ENCODE measurements around the gene SLC5A12.

SLC5A12 gene

DNA sequence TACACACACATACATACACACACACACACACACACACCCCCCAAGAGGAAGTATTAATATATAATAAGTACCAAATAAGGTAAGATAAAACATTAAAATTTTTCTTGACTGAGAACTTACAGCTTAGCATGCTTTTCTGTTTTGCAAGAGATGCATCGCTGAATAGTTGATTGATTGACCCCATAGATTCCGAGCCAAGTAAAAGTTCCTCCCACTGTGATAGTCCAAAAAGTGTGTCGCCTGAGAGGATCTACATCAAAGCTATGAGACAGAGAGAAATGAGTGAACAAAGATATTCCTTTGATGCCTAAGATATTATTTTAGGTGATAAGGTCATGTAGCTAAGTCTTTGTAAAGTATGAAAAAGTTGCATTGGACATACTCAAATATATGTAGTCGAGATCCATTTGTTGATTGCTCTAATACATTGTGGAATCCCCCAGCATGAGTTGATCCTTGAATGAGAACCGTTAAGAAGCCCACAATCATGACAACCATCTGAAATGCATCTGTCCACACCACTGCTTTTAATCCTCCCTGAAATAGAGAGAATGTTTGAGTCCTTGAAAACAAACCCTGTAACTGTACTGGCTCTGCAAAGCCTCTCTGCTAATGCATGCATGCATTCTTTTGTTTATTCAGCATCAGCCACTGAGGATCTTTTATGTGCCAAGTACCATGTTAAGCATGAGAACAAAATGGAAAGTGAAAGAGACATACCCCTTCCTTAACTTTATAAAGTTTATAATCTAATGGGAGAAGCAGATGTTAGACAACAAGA is 18.3 kb downstream of the SLC5A12 start:
- TF ChIP-seq CSDC2 (CRISPR knock-in tag; IDR thresholded peaks at IDR 0.05) = no peak
- TF ChIP-seq POU6F1 (CRISPR knock-in tag; IDR thresholded peaks at IDR 0.05; ENCODE audit: borderline replicate concordance, low read depth) = no peak
- TF ChIP-seq ZNF565 (CRISPR knock-in tag; conservative IDR thresholded peaks at IDR 0.05; ENCODE audit: low read depth) = no peak
- no peak for TF ChIP-seq ISL1 (CRISPR knock-in tag; IDR thresholded peaks at IDR 0.05)
- no peak for TF ChIP-seq OSR1 (CRISPR knock-in tag; IDR thresholded peaks at IDR 0.05)
- TF ChIP-seq, protein P1, sequence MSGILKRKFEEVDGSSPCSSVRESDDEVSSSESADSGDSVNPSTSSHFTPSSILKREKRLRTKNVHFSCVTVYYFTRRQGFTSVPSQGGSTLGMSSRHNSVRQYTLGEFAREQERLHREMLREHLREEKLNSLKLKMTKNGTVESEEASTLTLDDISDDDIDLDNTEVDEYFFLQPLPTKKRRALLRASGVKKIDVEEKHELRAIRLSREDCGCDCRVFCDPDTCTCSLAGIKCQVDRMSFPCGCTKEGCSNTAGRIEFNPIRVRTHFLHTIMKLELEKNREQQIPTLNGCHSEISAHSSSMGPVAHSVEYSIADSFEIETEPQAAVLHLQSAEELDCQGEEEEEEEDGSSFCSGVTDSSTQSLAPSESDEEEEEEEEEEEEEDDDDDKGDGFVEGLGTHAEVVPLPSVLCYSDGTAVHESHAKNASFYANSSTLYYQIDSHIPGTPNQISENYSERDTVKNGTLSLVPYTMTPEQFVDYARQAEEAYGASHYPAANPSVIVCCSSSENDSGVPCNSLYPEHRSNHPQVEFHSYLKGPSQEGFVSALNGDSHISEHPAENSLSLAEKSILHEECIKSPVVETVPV (CRISPR knock-in tag; IDR thresholded peaks at IDR 0.05) = no peak
- TF ChIP-seq BACH2 (CRISPR knock-in tag; IDR thresholded peaks at IDR 0.05; ENCODE audit: borderline replicate concordance) = no peak
- TF ChIP-seq, protein P2, sequence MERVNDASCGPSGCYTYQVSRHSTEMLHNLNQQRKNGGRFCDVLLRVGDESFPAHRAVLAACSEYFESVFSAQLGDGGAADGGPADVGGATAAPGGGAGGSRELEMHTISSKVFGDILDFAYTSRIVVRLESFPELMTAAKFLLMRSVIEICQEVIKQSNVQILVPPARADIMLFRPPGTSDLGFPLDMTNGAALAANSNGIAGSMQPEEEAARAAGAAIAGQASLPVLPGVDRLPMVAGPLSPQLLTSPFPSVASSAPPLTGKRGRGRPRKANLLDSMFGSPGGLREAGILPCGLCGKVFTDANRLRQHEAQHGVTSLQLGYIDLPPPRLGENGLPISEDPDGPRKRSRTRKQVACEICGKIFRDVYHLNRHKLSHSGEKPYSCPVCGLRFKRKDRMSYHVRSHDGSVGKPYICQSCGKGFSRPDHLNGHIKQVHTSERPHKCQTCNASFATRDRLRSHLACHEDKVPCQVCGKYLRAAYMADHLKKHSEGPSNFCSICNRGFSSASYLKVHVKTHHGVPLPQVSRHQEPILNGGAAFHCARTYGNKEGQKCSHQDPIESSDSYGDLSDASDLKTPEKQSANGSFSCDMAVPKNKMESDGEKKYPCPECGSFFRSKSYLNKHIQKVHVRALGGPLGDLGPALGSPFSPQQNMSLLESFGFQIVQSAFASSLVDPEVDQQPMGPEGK (CRISPR knock-in tag; IDR thresholded peaks at IDR 0.05; ENCODE audit: borderline replicate concordance) = no peak
- TF ChIP-seq ZNF8 (CRISPR knock-in tag; IDR thresholded peaks at IDR 0.05) = no peak
- TF ChIP-seq ESRRG (CRISPR knock-in tag; IDR thresholded peaks at IDR 0.05) = no peak
- TF ChIP-seq SNAI2 (CRISPR knock-in tag; IDR thresholded peaks at IDR 0.05) = no peak
- no peak for TF ChIP-seq TSHZ2 (CRISPR knock-in tag; IDR thresholded peaks at IDR 0.05)
- no peak for TF ChIP-seq ZC3H10 (CRISPR knock-in tag; IDR thresholded peaks at IDR 0.05)
- TF ChIP-seq TOX (CRISPR knock-in tag; IDR thresholded peaks at IDR 0.05; ENCODE audit: borderline replicate concordance) = no peak
- TF ChIP-seq PPARA (CRISPR knock-in tag; IDR thresholded peaks at IDR 0.05; ENCODE audit: borderline replicate concordance) = no peak
- TF ChIP-seq RARB (CRISPR knock-in tag; IDR thresholded peaks at IDR 0.05) = no peak
- no peak for TF ChIP-seq ZFP30 (CRISPR knock-in tag; IDR thresholded peaks at IDR 0.05)
- no peak for TF ChIP-seq GLIS3 (CRISPR knock-in tag; IDR thresholded peaks at IDR 0.05)
- no peak for TF ChIP-seq ZNF70 (CRISPR knock-in tag; IDR thresholded peaks at IDR 0.05)
- no peak for TF ChIP-seq ARNTL (CRISPR knock-in tag; IDR thresholded peaks at IDR 0.05; ENCODE audit: borderline replicate concordance, low read depth)
- ATAC-seq = no peak

DNA sequence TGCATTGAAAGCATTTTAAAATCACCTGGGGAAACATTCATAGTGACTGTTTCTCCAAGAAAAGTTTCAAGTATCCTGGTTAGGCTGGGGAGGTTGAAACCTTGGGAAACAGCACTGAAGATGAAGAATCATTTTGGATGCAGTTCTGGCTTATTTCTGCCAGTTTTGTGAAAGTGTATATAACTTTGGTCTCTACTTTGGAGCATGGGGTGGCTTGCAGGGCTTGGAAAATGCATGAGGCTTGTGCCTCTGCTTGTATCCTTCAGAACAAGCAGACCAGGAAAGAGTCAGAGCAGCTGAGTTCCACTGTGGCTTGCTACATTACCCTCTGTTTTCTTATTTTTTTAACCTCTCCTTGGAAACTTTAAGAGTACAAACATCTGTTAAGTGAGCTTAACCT is 19.5 kb downstream of the SLC5A12 start:
- no peak for TF ChIP-seq ARNTL (CRISPR knock-in tag; IDR thresholded peaks at IDR 0.05; ENCODE audit: borderline replicate concordance, low read depth)
- no peak for TF ChIP-seq ESRRG (CRISPR knock-in tag; IDR thresholded peaks at IDR 0.05)
- TF ChIP-seq SNAI2 (CRISPR knock-in tag; IDR thresholded peaks at IDR 0.05) = no peak
- no peak for TF ChIP-seq ZC3H10 (CRISPR knock-in tag; IDR thresholded peaks at IDR 0.05)
- TF ChIP-seq ZNF8 (CRISPR knock-in tag; IDR thresholded peaks at IDR 0.05) = no peak
- no peak for TF ChIP-seq ZNF70 (CRISPR knock-in tag; IDR thresholded peaks at IDR 0.05)
- TF ChIP-seq BACH2 (CRISPR knock-in tag; IDR thresholded peaks at IDR 0.05; ENCODE audit: borderline replicate concordance) = no peak
- TF ChIP-seq RARB (CRISPR knock-in tag; IDR thresholded peaks at IDR 0.05) = no peak
- no peak for TF ChIP-seq TOX (CRISPR knock-in tag; IDR thresholded peaks at IDR 0.05; ENCODE audit: borderline replicate concordance)
- no peak for TF ChIP-seq ZNF565 (CRISPR knock-in tag; conservative IDR thresholded peaks at IDR 0.05; ENCODE audit: low read depth)
- no peak for TF ChIP-seq GLIS3 (CRISPR knock-in tag; IDR thresholded peaks at IDR 0.05)
- no peak for TF ChIP-seq POU6F1 (CRISPR knock-in tag; IDR thresholded peaks at IDR 0.05; ENCODE audit: borderline replicate concordance, low read depth)
- TF ChIP-seq, protein P2 (CRISPR knock-in tag; IDR thresholded peaks at IDR 0.05; ENCODE audit: borderline replicate concordance) = no peak
- no peak for TF ChIP-seq CREB5 (CRISPR knock-in tag; IDR thresholded peaks at IDR 0.05; ENCODE audit: low read depth)
- ATAC-seq = no peak

Data from SK-N-SH treated with all-trans-retinoic acid at 6 μM for 48 hours (cell line).